ENCODE data around the gene GRIK4.

GRIK4 gene

GRCh38 chr11:120775986-120776951 lies 264.7 kb downstream of the GRIK4 start:
- Histone ChIP-seq H3K79me2 (ENCODE audit: control insufficient read depth, low read length) (no peaks in the 10 kb centered on the region), H3K27ac (ENCODE audit: low read depth, low read length) (no peak overlapping the region)

GRCh38 chr11:120778685-120779490 lies 267.3 kb downstream of the GRIK4 start:
- Histone ChIP-seq H3K4me3 (ENCODE audit: low read length) (no peak overlapping the region), H3F3A (ENCODE audit: control insufficient read depth, insufficient read depth) (no peaks in the 10 kb centered on the region), H3K4me1 (ENCODE audit: control insufficient read depth, low read length) (no peaks in the 10 kb centered on the region), H3K9me3 (ENCODE audit: control insufficient read depth, insufficient read depth, low read length) (no peaks in the 10 kb centered on the region), H3K27me3 (ENCODE audit: control insufficient read depth, low read length) (peaks cover 3% of the 10 kb centered on the region; the same call in 1 of the 2 replicates), H3K79me2 (ENCODE audit: control insufficient read depth, low read length) (no peaks in the 10 kb centered on the region), H3K27ac (ENCODE audit: low read depth, low read length) (no peak overlapping the region), H3K36me3 (ENCODE audit: control insufficient read depth, low read length) (no peaks in the 10 kb centered on the region), H3K9me2 (replicated peaks; ENCODE audit: control insufficient read depth, low read length) (no peaks in the 10 kb centered on the region), H4K20me1 (ENCODE audit: control insufficient read depth, insufficient read depth, low read depth, low read length) (no peaks in the 10 kb centered on the region), H3K4me2 (ENCODE audit: low read length) (no peak overlapping the region)
- TF ChIP-seq EZH2phosphoT487 (IDR thresholded peaks at IDR 0.05; ENCODE audit: borderline replicate concordance, low read length) (no peak), CTCF (IDR thresholded peaks at IDR 0.05; ENCODE audit: low read depth, low read length, poor library complexity, severe bottlenecking) (no peak)

More at GRCh38 chr11:120775986-120776951, 264.7 kb downstream of the GRIK4 start:
- TF ChIP-seq EZH2phosphoT487 (IDR thresholded peaks at IDR 0.05; ENCODE audit: borderline replicate concordance, low read length) (no peak), CTCF (IDR thresholded peaks at IDR 0.05; ENCODE audit: low read depth, low read length, poor library complexity, severe bottlenecking) (no peak)
- Histone ChIP-seq H3K9me2 (replicated peaks; ENCODE audit: control insufficient read depth, low read length) (no peaks in the 10 kb centered on the region), H3K4me2 (ENCODE audit: low read length) (no peak overlapping the region), H3K27me3 (ENCODE audit: control insufficient read depth, low read length) (peaks cover 4% of the 10 kb centered on the region), H3K36me3 (ENCODE audit: control insufficient read depth, low read length) (no peaks in the 10 kb centered on the region), H3K4me1 (ENCODE audit: control insufficient read depth, low read length) (no peaks in the 10 kb centered on the region), H3K4me3 (ENCODE audit: low read length) (no peak overlapping the region), H3K9me3 (ENCODE audit: control insufficient read depth, insufficient read depth, low read length) (no peaks in the 10 kb centered on the region), H3F3A (ENCODE audit: control insufficient read depth, insufficient read depth) (no peaks in the 10 kb centered on the region), H4K20me1 (ENCODE audit: control insufficient read depth, insufficient read depth, low read depth, low read length) (no peaks in the 10 kb centered on the region)

- Histone ChIP-seq H3K27ac (ENCODE audit: low read depth, low read length) (no peak overlapping the region), H3K4me3 (ENCODE audit: low read length) (no peak overlapping the region), H3K36me3 (ENCODE audit: control insufficient read depth, low read length) (no peaks in the 10 kb centered on the region), H3K79me2 (ENCODE audit: control insufficient read depth, low read length) (no peaks in the 10 kb centered on the region), H3K9me3 (ENCODE audit: control insufficient read depth, insufficient read depth, low read length) (no peaks in the 10 kb centered on the region), H3K4me1 (ENCODE audit: control insufficient read depth, low read length) (no peaks in the 10 kb centered on the region), H4K20me1 (ENCODE audit: control insufficient read depth, insufficient read depth, low read depth, low read length) (no peaks in the 10 kb centered on the region), H3K4me2 (ENCODE audit: low read length) (no peak overlapping the region), H3K9me2 (replicated peaks; ENCODE audit: control insufficient read depth, low read length) (no peaks in the 10 kb centered on the region), H3F3A (ENCODE audit: control insufficient read depth, insufficient read depth) (no peaks in the 10 kb centered on the region), H3K27me3 (ENCODE audit: control insufficient read depth, low read length) (no peaks in the 10 kb centered on the region)
- TF ChIP-seq CTCF (IDR thresholded peaks at IDR 0.05; ENCODE audit: low read depth, low read length, poor library complexity, severe bottlenecking) (no peak), EZH2phosphoT487 (IDR thresholded peaks at IDR 0.05; ENCODE audit: borderline replicate concordance, low read length) (no peak)
Observed at GRCh38 chr11:120780239-120780638, 268.7 kb downstream of the GRIK4 start.

Data from DOHH2 (cell line).